Endothelial cell of umbilical vein (primary cell): Measurements from ENCODE around the gene KBTBD4.

Experiments
- EZH2 ChIP-seq: IDR thresholded peaks from 2 replicates; pipeline ENCODE4 v1.6.1; 2012; ENCODE audit warnings: borderline replicate concordance, low read depth, mild to moderate bottlenecking, moderate library complexity, low read length, inconsistent platforms; ENCODE audit not compliant: severe bottlenecking
- FOS ChIP-seq: IDR thresholded peaks from 2 replicates; pipeline ENCODE4 v1.6.1; 2011; ENCODE audit warnings: mild to moderate bottlenecking, low read length, moderate library complexity, borderline replicate concordance; ENCODE audit not compliant: insufficient read depth
- GATA2 ChIP-seq: IDR thresholded peaks from 2 replicates; pipeline ENCODE4 v1.7.0; 2011; ENCODE audit warnings: low read depth, mild to moderate bottlenecking, moderate library complexity, mixed read lengths, low read length; ENCODE audit not compliant: insufficient read length, insufficient read depth
- MAX ChIP-seq: IDR thresholded peaks from 2 replicates; pipeline ENCODE4 v1.6.1; 2011; ENCODE audit not compliant: insufficient read depth, insufficient read length
- POLR2A ChIP-seq: IDR thresholded peaks from 2 replicates; pipeline ENCODE4 v1.6.1; 2012; ENCODE audit warnings: low read depth, mild to moderate bottlenecking, control low read depth, low read length
- POLR2AphosphoS5 ChIP-seq: IDR thresholded peaks from 2 replicates; pipeline ENCODE4 v1.6.1; 2012; ENCODE audit warnings: low read depth, mild to moderate bottlenecking, control low read depth, low read length, moderate library complexity; ENCODE audit not compliant: insufficient read depth
- TF ChIP-seq, protein P1 (sequence below), 2 donors: IDR thresholded peaks; 1 replicate in 1 of 2; 2 replicates in 1 of 2; pipeline ENCODE4 v1.5.1; 2011; ENCODE audit warnings: low read length in 2 of 2, mild to moderate bottlenecking in 2 of 2, moderate library complexity in 2 of 2, control low read depth in 1 of 2, inconsistent platforms in 1 of 2, low read depth in 1 of 2; ENCODE audit not compliant: insufficient read depth in 1 of 2; ENCODE audit errors: extremely low read depth in 1 of 2

- TF ChIP-seq, protein P1, sequence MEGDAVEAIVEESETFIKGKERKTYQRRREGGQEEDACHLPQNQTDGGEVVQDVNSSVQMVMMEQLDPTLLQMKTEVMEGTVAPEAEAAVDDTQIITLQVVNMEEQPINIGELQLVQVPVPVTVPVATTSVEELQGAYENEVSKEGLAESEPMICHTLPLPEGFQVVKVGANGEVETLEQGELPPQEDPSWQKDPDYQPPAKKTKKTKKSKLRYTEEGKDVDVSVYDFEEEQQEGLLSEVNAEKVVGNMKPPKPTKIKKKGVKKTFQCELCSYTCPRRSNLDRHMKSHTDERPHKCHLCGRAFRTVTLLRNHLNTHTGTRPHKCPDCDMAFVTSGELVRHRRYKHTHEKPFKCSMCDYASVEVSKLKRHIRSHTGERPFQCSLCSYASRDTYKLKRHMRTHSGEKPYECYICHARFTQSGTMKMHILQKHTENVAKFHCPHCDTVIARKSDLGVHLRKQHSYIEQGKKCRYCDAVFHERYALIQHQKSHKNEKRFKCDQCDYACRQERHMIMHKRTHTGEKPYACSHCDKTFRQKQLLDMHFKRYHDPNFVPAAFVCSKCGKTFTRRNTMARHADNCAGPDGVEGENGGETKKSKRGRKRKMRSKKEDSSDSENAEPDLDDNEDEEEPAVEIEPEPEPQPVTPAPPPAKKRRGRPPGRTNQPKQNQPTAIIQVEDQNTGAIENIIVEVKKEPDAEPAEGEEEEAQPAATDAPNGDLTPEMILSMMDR (IDR thresholded peaks at IDR 0.05; ENCODE audit: extremely low read depth in 1 of 2, insufficient read depth in 1 of 2, low read depth in 1 of 2, low read length in 2 of 2), result no peak
- TF ChIP-seq POLR2A (no peak), POLR2AphosphoS5 (no peak), MAX (no peak), EZH2 (no peak), FOS (no peak), GATA2 (no peak)
Observed at GRCh38 chr11:47615249-47615648, 36.5 kb upstream of the KBTBD4 start.
